Ascending aorta (tissue), 2 donors: ENCODE data around the gene YIPF1. TPM values are rescaled to one million over a fixed set of nuclear protein-coding genes. Genes with fewer than 3 reads are reported as not detected.

ENCODE experiments used
- DNase-seq, 2 donors: peaks; one replicate each; pipeline ENCODE4 v3.0.0-alpha.2; 2019; ENCODE audit warnings: low spot score in 2 of 2
- H3K27ac ChIP-seq, 2 donors: fragments of 200-600 bp; sonication (generic); one replicate each; pipeline ENCODE4 v1.5.1; 2016 to 2017; ENCODE audit warnings: mild to moderate bottlenecking in 1 of 2
- H3K27me3 ChIP-seq: fragments of 200-600 bp; sonication (generic); one replicate; pipeline ENCODE4 v1.5.1; 2017
- H3K36me3 ChIP-seq, 2 donors: fragments of 200-600 bp; sonication (generic); one replicate each; pipeline ENCODE4 v1.5.1; 2016
- H3K4me1 ChIP-seq, 2 donors: fragments of 200-600 bp; sonication (generic); one replicate each; pipeline ENCODE4 v1.5.1; 2016 to 2017; ENCODE audit warnings: mild to moderate bottlenecking in 1 of 2
- H3K4me3 ChIP-seq, 2 donors: fragments of 200-600 bp; sonication (generic); one replicate each; pipeline ENCODE4 v1.5.1; 2016 to 2017; ENCODE audit warnings: mild to moderate bottlenecking in 1 of 2
- H3K9me3 ChIP-seq, 2 donors: fragments of 200-600 bp; sonication (generic); one replicate each; pipeline ENCODE4 v1.5.1; 2016
- CTCF ChIP-seq, 3 experiments: fragments of 200-600 bp in 2 of 3; fragments of 450-650 bp in 1 of 3; sonication (generic) in 2 of 3; IDR thresholded peaks; one replicate each; pipeline ENCODE4 v1.5.1; 2016 to 2019; ENCODE audit warnings: antibody characterized with exemption in 3 of 3, mild to moderate bottlenecking in 1 of 3, moderate library complexity in 1 of 3
- intact Hi-C: fragments of 100-400 bp; cut with DNase I; formaldehyde crosslinking; loops from one replicate; pipeline ENCODE4 v1.15.1; 2023
- total RNA-seq: library from RNA; depleted of rRNA; stranded (reverse); fragments of >200 nt; gene quantifications from one replicate; pipeline ENCODE4 v1.1.0, GENCODE V29; 2016

The YIPF1 gene
- total RNA-seq, 1 donor from 2014 or later = 17.0 TPM

GRCh38 chr1:53894644-53895043 is 5.0 kb upstream of the YIPF1 start:
- Histone ChIP-seq H3K36me3 (no peaks in the 10 kb centered on the region), H3K4me3 (no peak overlapping the region), H3K27me3 (no peaks in the 10 kb centered on the region), H3K4me1 (peaks cover 8 to 30% of the 10 kb centered on the region in 2 donors), H3K27ac (no peak overlapping the region), H3K9me3 (no peaks in the 10 kb centered on the region)
- no peak for DNase-seq
- intact Hi-C loops = loop anchor here (10.0 kb wide), 1 partner anchor 600 kb away; no protein-coding TSS in a partner anchor
- TF ChIP-seq CTCF (IDR thresholded peaks at IDR 0.05) = no peak

DNA sequence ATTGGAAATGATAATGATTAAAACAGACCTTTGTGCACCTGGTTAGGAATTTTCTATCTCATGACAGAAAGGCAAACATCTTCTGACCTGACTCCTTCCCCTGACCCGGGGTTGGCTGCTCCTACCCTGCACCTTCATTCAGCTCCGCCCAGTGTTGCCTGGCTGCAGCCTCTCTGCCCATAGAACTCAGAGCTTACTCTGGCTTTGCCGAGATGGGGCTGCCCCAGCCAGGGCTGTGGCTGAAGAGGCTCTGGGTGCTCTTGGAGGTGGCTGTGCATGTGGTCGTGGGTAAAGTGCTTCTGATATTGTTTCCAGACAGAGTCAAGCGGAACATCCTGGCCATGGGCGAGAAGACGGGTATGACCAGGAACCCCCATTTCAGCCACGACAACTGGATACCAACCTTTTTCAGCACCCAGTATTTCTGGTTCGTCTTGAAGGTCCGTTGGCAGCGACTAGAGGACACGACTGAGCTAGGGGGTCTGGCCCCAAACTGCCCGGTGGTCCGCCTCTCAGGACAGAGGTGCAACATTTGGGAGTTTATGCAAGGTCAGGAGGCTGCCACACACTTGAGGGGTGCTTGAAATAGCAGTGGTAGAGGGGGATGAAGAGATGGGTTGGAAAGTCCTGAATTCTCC is 4.5 kb upstream of the YIPF1 start, which contains the start of gene DIO1:
TSS of gene DIO1 (plus strand) at position 189 of the 638 bp plus-strand sequence. CDS start at position 213, 24 bp downstream.
- Histone ChIP-seq H3K9me3 (no peaks in the 10 kb centered on the region), H3K36me3 (no peaks in the 10 kb centered on the region), H3K4me3 (no peak within 1 kb of the TSS), H3K27me3 (no peaks in the 10 kb centered on the region), H3K4me1 (peaks cover 10 to 28% of the 10 kb centered on the region in 2 donors), H3K27ac (no peak within 1 kb of the TSS)
- no peak for TF ChIP-seq CTCF (IDR thresholded peaks at IDR 0.05)
- no peak for DNase-seq
- intact Hi-C loops = loop anchor here (10.0 kb wide), 1 partner anchor 601 kb away; no protein-coding TSS in a partner anchor

GRCh38 chr1:53892911-53893310 is 3.3 kb upstream of the YIPF1 start:
- Histone ChIP-seq H3K36me3 (no peaks in the 10 kb centered on the region), H3K27me3 (no peaks in the 10 kb centered on the region), H3K4me3 (no peak overlapping the region), H3K9me3 (no peaks in the 10 kb centered on the region), H3K4me1 (peaks cover 11 to 20% of the 10 kb centered on the region in 2 donors), H3K27ac (no peak overlapping the region)
- no peak for TF ChIP-seq CTCF (IDR thresholded peaks at IDR 0.05)
- intact Hi-C loops = loop anchor here (10.0 kb wide), 1 partner anchor 602 kb away; no protein-coding TSS in a partner anchor
- DNase-seq = no peak

- Histone ChIP-seq H3K36me3 (peaks cover 4 to 7% of the 10 kb centered on the region in 2 donors), H3K27me3 (no peaks in the 10 kb centered on the region), H3K4me3 (no peak overlapping the region), H3K27ac (no peak overlapping the region), H3K4me1 (peaks cover 9 to 15% of the 10 kb centered on the region in 2 donors), H3K9me3 (no peaks in the 10 kb centered on the region)
- TF ChIP-seq CTCF (IDR thresholded peaks at IDR 0.05) = no peak
- intact Hi-C loops = loop anchor here (10.0 kb wide), 1 partner anchor 603 kb away; no protein-coding TSS in a partner anchor
- no peak for DNase-seq
Observed at GRCh38 chr1:53891678-53892077, 2.1 kb upstream of the YIPF1 start.

GRCh38 chr1:53891018-53891417 is 1.4 kb upstream of the YIPF1 start:
- Histone ChIP-seq H3K27ac (no peak overlapping the region), H3K9me3 (no peaks in the 10 kb centered on the region), H3K36me3 (peaks cover 4 to 9% of the 10 kb centered on the region in 2 donors), H3K4me3 (no peak overlapping the region), H3K27me3 (no peaks in the 10 kb centered on the region), H3K4me1 (peaks cover 9% of the 10 kb centered on the region in 2 donors)
- no peak for TF ChIP-seq CTCF (IDR thresholded peaks at IDR 0.05)
- DNase-seq = no peak
- intact Hi-C loops = loop anchor here (10.0 kb wide), 1 partner anchor 604 kb away; no protein-coding TSS in a partner anchor
